GM19099 (cell line): ENCODE results near the gene AGPAT2.

Source experiments
- POLR2A ChIP-seq: IDR thresholded peaks from 3 replicates; pipeline ENCODE4 v1.6.1; 2011; ENCODE audit warnings: low read depth; ENCODE audit not compliant: insufficient read length; ENCODE audit errors: extremely low read depth

AGPAT2 gene

DNA sequence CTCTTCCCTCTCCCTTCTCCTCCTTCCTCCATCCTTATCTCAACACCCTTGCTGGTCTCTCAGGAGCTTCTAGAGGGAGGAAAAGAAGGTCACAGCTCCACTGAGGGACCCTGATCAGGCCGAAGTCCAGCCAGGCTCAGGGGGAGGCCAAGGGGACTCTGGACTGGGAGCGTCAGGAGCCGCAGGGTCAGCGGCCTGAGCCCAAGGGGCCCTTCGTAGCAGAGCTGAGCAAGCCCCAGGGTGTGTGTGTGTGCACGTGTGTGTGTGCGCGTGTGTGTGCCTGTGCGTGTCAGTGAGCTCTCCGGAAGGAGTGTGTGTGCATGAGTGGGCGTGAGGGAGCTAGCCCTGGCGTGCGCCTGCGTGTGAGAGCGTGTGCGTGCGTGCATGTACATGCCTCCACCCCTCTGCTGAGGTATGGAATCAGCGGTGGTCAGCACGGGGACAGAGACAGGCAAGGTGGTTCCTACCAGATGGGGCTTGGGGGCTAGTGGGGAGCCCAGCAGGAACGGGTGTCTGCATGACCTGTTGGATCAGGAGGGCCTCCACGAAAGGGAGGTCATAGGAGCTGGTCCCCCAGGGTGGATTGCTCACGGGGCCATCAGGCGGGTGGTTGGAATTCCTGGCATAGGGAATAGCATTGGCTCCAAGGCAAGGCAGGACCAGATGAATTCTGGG is 10.0 kb upstream of the AGPAT2 start:
- TF ChIP-seq POLR2A: no peak

DNA sequence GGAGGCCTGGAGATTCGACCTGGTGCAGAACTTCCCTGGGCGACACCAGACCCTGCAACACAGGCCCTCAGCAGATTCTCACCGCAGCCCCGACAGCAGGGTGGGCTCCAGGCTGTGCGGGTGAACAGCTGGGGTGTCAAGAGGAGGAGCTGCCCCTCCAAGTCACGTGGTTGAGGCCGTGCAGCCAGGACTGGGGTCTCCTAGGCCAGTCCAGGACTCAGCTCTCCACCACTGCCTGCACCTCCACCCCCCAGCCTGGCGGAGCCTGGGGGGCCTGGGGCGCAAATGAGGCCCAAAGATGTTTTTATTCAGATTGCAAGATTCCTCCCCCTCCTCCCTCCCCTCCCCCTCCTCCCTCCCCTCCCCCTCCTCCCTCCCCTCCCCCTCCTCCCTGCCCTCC is 9.2 kb upstream of the AGPAT2 start:
- TF ChIP-seq POLR2A: no peak

- no peak for TF ChIP-seq POLR2A
Observed at GRCh38 chr9:136695955-136696354, 8.7 kb upstream of the AGPAT2 start.

GRCh38 chr9:136695435-136695895 is 8.2 kb upstream of the AGPAT2 start:
- no peak for TF ChIP-seq POLR2A

GRCh38 chr9:136694872-136695247 is 7.6 kb upstream of the AGPAT2 start:
- TF ChIP-seq POLR2A: no peak

- no peak for TF ChIP-seq POLR2A
Observed at GRCh38 chr9:136694163-136694871, 7.1 kb upstream of the AGPAT2 start.

GRCh38 chr9:136693490-136694162 is 6.4 kb upstream of the AGPAT2 start:
- no peak for TF ChIP-seq POLR2A

DNA sequence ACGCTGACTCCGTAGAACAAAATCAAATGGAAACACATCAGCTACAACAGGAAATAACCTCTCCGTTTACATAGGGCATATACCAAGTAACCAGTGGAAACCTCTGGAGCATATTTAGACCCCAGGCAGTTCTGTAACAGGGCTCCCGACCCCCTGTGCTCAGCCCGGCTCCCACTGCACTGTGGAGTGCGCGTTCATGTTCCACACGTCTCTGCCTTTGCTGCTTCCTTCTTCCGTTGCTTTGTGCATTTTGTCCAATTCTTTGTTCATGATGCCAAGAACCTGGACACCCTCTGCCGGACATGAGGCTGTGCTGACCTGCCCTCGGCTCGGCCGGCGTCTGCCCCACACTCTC is 5.9 kb upstream of the AGPAT2 start:
- TF ChIP-seq POLR2A: no peak

GRCh38 chr9:136692185-136693134 is 5.2 kb upstream of the AGPAT2 start:
- TF ChIP-seq POLR2A: no peak

- no peak for TF ChIP-seq POLR2A
Observed at GRCh38 chr9:136691316-136692184, 4.3 kb upstream of the AGPAT2 start.

DNA sequence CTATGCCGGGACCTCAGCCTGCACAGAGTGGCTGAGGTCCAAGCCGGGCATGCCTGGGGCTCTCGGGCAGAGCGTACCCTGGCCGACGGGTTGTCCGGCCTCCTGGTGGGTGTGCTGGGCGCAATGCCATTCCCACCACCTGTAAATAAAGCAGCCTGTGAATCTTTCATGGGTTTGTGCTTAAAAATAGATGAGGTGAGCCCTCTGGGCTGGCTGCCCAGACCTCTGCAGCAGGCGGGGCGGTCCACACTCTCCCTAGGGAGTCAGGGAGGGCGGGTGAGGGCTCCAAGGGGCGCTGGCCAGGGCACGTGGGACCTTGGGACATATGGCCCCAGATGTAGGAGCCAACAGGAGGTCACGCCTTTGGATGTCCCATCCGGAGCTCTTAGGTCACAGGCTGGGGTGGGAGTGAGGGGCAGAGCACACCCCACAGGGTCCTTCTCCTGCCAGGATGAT is 3.6 kb upstream of the AGPAT2 start:
- TF ChIP-seq POLR2A: no peak

GRCh38 chr9:136690104-136690805 is 3.0 kb upstream of the AGPAT2 start:
- no peak for TF ChIP-seq POLR2A

- no peak for TF ChIP-seq POLR2A
Observed at GRCh38 chr9:136689108-136689460, 1.8 kb upstream of the AGPAT2 start.
